T-helper 17 cell (primary cell): ENCODE results near the gene GVQW3. TPM values are rescaled to one million over a fixed set of nuclear protein-coding genes. Genes with fewer than 3 reads are reported as not detected.

Experiments
- ATAC-seq: fragments of 150-1000 bp; cut with Tn5 transposase; 2 replicates; pipeline ENCODE4 v1.10.0; 2021; ENCODE audit warnings: mild to moderate bottlenecking, moderate library complexity
- DNase-seq, 3 donors: peaks; one replicate each; pipeline versions ENCODE4 v3.0.0 to v3.0.0-alpha.2; 2020 to 2021
- H3K9me3 ChIP-seq: one replicate; pipeline ENCODE4 v1.7.0; 2013; ENCODE audit warnings: low read length, mild to moderate bottlenecking; ENCODE audit not compliant: control insufficient read depth, poor library complexity, severe bottlenecking
- H3K27ac Mint-ChIP-seq: one replicate; pipeline ENCODE4 v1.8.0; 2022; ENCODE audit warnings: mild to moderate bottlenecking, moderate library complexity, mixed read lengths
- H3K27me3 Mint-ChIP-seq: one replicate; pipeline ENCODE4 v1.8.0; 2022; ENCODE audit warnings: mixed read lengths
- H3K36me3 Mint-ChIP-seq: one replicate; pipeline ENCODE4 v1.8.0; 2022; ENCODE audit warnings: low read depth, mixed read lengths
- H3K4me1 Mint-ChIP-seq: one replicate; pipeline ENCODE4 v1.8.0; 2022; ENCODE audit warnings: mild to moderate bottlenecking, mixed read lengths
- H3K4me3 Mint-ChIP-seq: one replicate; pipeline ENCODE4 v1.8.0; 2022; ENCODE audit warnings: mild to moderate bottlenecking, moderate library complexity, mixed read lengths
- total RNA-seq, 4 donors: library from RNA in 2 of 4; stranded (reverse) in 2 of 4; gene quantifications; one replicate each; pipeline ENCODE4 v1.2.3 and lab custom pipeline; 2022 to 2026

Gene GVQW3
- total RNA-seq, 2 donors from 2014 or later = 1.7 to 2.5 TPM

DNA sequence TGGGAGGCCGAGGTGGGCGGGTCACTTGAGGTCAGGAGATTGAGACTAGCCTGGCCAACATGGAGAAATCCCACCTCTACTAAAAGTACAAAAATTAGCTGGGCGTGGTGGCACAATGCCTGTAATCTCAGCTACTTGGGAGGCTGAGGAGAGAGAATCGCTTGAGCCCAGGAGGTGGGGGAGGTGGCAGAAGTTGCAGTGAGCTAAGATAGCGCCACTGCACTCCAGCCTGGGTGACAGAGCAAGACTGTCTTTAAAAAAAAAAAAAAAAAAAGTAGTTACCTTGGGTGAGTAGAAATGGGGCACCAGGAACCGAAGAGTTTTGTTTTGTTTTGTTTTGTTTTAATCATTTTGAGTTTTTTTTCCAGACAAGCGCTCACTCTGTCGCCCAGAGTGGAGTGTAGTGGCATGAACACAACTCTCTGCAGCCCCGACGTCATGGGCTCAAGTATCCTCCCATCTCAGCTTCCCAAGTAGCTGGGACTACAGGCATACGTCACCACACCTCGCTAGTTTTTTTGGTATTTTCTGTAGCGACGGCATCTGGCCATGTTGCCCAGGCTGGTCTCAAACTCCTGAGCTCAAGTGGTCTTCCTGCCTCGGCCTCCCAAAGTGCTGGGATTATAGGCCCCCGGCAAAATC lies 16.0 kb upstream of the GVQW3 start:
- Mint-ChIP-seq H3K4me3 (no peak overlapping the region), H3K27me3 (no peaks in the 10 kb centered on the region), H3K4me1 (peaks cover 29% of the 10 kb centered on the region), H3K27ac (no peak overlapping the region), H3K36me3 (no peaks in the 10 kb centered on the region)
- DNase-seq (no peak), ATAC-seq (no peak)
- H3K9me3 ChIP-seq = no peaks in the 10 kb centered on the region

DNA sequence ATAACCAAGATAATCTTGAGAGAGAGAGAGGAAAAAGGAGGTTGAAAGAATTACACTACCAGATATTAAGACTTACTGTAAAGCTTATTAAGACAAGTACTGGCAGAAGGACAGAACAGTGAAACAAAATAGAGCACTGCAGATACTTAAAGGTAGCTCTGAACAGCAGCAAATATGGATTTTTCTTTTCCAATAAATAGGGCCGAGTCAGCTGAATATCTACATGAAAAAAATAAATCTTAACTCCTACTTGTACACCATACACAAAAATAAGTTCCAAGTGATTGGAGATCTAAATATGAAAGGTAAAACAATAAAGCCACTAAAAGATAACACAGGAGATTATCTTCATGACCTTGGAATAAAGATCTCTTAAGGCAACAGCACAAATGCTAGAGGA lies 12.6 kb upstream of the GVQW3 start:
- Mint-ChIP-seq H3K36me3 (peaks cover 3% of the 10 kb centered on the region), H3K27ac (peak overlapping the region; percentile 88), H3K27me3 (no peaks in the 10 kb centered on the region), H3K4me1 (peaks cover 39% of the 10 kb centered on the region), H3K4me3 (no peak overlapping the region)
- no peak for DNase-seq
- no peaks in the 10 kb centered on the region for H3K9me3 ChIP-seq
- ATAC-seq = no peak

DNA sequence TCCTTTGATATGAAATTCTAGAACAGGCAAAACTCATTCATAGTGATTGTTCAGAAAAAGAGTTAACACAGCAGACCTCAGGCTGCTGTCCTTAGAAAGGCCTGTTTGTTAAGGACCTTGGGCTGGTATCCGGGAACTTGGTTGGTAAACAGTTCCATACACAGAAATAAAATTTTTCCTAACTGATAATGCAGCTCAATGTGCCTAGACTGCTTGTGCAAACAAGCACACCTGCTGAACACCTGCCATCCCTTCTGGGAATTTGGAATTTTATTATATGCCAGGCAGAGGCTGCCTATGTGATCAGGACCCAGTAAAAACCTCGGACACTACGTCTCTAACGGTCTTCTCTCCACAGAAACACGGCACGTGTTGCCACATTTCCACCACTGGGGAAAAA lies 11.7 kb upstream of the GVQW3 start:
- peaks cover 43% of the 10 kb centered on the region for H3K4me1 Mint-ChIP-seq

DNA sequence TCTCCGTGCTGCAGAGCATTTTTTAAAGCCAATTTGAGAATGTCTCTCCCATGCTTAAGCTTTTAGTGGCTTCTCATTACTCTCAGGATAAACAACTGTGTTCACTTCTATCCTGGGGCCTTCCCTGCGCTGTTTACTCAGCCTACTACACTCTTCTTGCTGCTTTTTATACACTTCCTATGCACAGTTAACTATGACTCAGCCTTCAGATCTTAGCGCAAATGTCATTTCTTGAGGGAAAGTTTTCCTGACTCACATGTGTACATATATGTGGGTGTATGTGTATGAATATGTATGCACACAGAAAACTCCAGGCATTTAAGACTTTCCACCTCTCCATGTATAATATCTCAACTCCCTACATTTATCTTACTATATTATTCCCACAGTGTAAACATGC lies 10.0 kb upstream of the GVQW3 start:
- Mint-ChIP-seq H3K27me3 (no peaks in the 10 kb centered on the region), H3K36me3 (peaks cover 3% of the 10 kb centered on the region), H3K27ac (peak overlapping the region; percentile 51), H3K4me1 (peaks cover 47% of the 10 kb centered on the region), H3K4me3 (peak overlapping the region; percentile 43)
- H3K9me3 ChIP-seq = no peaks in the 10 kb centered on the region
- DNase-seq (no peak), ATAC-seq (peak; percentile 59)

More for the DNA sequence above, 11.7 kb upstream of the GVQW3 start:
- Mint-ChIP-seq H3K27ac (peak overlapping the region; percentile 88), H3K36me3 (peaks cover 3% of the 10 kb centered on the region), H3K4me3 (no peak overlapping the region), H3K27me3 (no peaks in the 10 kb centered on the region)
- ATAC-seq = no peak
- no peak for DNase-seq
- no peaks in the 10 kb centered on the region for H3K9me3 ChIP-seq

DNA sequence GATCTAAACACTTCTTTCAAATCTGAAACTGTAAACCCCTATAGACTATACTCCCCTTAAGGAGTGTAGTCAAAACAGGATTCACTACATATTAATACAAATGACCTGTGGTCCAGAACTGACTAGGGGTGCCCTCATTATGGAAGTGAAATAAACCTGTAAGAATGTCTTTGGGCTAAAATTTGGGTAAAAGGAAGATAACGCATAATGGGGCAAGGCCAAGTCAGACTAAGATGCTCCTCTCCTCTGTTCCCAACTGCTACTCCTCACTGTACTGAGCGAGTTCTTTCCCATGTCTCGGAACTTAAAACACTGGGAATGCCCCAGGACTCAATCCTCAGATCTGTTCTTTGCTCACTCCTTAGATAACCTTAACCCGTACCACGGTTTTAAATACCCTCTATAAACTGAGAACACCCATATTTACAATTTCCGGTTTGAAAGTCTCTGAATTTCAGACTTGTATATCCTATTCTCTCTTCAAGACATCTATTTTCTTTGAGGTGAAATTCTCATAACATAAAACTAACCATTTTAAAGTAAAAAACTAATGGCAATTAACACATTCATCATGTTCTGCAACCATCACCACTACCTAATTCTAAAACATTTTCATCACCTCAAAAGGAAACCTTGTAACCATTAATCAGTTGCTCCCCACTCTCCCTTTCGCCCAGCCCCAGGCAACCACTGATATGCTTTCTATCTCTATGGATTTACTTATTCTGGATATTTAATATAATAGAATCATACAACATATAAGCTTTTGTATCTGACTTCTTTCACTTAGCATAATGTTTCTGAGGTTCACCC lies 4.2 kb upstream of the GVQW3 start:
- H3K27ac Mint-ChIP-seq = peak overlapping the region; percentile 51
- H3K4me3 Mint-ChIP-seq = peak overlapping the region; percentile 63
- H3K9me3 ChIP-seq = no peaks in the 10 kb centered on the region
- H3K4me1 Mint-ChIP-seq = peaks cover 57% of the 10 kb centered on the region
- ATAC-seq (no peak), DNase-seq (no peak)
- no peaks in the 10 kb centered on the region for H3K27me3 Mint-ChIP-seq
- peaks cover 2% of the 10 kb centered on the region for H3K36me3 Mint-ChIP-seq

DNA sequence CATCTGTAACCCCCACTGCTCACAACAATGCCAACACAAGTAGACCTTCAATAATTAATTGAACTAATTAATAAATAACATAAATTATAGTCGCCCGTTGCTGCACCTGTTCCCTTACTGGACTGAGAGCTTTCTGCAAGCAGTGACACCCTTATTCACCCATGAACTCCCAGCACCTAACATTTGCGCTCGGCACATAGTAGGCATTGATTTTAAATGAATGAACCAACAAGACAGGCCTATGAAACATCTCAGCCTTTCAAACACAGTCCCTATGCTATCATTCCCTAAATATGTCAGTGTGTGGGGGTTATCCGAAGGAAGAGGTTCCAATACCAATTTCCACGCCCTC lies 1.3 kb upstream of the GVQW3 start:
- H3K27ac Mint-ChIP-seq = peak overlapping the region; percentile 94
- H3K36me3 Mint-ChIP-seq = peaks cover 2% of the 10 kb centered on the region
- H3K4me1 Mint-ChIP-seq = peaks cover 53% of the 10 kb centered on the region
- no peak for ATAC-seq
- peak overlapping the region; percentile 98 for H3K4me3 Mint-ChIP-seq
- H3K27me3 Mint-ChIP-seq = no peaks in the 10 kb centered on the region
- H3K9me3 ChIP-seq = no peaks in the 10 kb centered on the region
- no peak for DNase-seq

DNA sequence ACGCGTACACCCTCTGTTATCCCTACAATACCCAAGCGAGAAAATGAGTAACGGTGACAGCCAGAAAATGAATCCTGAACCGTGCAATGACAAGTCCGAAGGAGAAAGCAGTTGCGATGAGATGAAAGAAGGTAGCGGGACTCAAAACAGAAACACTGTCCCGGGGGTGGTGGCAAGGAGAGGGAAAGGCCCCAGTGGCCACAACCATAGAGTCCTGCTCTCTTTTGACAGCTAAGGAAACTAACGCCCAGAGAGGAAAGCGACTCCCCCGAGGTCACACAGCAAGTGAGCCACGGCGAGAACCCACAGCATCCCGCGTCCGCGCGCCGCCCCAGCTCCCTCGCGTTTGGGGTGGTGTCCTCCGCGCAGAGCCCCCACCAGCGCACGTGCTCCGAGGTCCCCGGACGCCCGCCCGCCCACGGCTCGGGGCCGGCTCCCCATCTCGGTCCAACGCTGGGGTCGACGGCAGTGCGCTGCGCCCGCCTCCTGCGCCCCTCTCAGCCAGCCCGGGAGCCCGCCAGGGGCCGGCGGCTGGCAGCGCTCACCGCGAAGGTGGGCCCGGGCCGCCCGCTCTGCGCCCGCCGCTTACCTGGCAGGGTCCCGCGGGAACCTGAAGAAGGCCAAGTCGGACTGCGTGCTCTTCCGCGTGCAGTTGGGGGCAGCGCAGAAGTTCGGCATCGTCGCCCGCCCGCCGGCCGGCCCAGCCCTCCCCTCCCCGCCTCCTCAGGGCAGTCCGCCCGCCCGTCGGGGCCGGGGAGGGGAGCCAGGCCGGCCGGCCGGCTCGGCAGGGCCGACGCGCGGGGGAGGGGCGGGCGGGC lies 755 bp upstream of the GVQW3 start:
- Mint-ChIP-seq H3K27ac (peak overlapping the region; percentile 94), H3K4me1 (peaks cover 51% of the 10 kb centered on the region), H3K27me3 (no peaks in the 10 kb centered on the region), H3K36me3 (peaks cover 3% of the 10 kb centered on the region), H3K4me3 (peak overlapping the region; percentile 98)
- H3K9me3 ChIP-seq = no peaks in the 10 kb centered on the region
- peak; percentile 22 to 40 (median 32) for DNase-seq
- peak; percentile 30 for ATAC-seq

DNA sequence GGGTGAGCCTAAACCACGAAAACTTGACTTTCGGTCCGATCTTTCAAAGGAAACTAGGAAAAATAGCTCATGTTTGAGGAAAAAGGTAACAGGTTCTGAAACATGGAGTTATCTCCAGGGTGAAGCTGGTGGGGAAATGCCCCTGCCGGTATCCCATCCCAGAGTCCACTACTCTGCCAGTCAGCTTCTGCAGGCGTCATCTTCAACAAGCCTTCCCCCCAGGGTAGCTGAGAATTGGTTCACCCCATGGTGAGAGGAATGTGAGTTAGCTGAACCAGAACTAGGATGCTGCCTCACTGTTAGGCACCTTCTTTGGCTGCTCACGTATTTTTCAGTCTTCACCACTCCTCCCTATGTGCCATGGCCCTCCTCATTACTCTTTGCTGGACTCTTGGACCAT lies 1.1 kb downstream of the GVQW3 start:
- H3K4me3 Mint-ChIP-seq = peak overlapping the region; percentile 92
- no peaks in the 10 kb centered on the region for H3K9me3 ChIP-seq
- DNase-seq (no peak), ATAC-seq (no peak)
- no peak overlapping the region for H3K27ac Mint-ChIP-seq
- peaks cover 6% of the 10 kb centered on the region for H3K36me3 Mint-ChIP-seq
- no peaks in the 10 kb centered on the region for H3K27me3 Mint-ChIP-seq
- H3K4me1 Mint-ChIP-seq = peaks cover 42% of the 10 kb centered on the region

DNA sequence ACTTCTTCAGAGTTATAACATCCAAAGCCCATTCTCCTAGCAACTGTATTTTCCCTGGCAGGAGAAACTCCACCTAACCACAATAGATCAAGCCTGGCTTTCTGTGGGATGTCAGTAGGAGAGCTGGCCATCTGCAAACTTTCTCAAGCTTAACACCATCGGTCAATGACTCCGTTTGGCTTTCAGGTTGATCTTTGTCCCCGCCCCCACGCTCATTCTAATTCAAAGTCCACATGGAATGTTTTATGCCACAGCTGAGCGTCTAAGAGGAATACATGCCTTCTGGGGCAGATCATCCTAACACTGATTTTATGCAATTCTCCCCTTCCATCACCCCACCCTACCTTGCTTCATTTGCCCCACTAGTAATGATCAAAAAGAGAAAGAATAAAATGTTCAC lies 4.8 kb downstream of the GVQW3 start:
- DNase-seq = no peak
- peaks cover 4% of the 10 kb centered on the region for H3K36me3 Mint-ChIP-seq
- H3K4me3 Mint-ChIP-seq = no peak overlapping the region
- H3K27me3 Mint-ChIP-seq = no peaks in the 10 kb centered on the region
- H3K27ac Mint-ChIP-seq = no peak overlapping the region
- ATAC-seq = no peak
- no peaks in the 10 kb centered on the region for H3K9me3 ChIP-seq
- H3K4me1 Mint-ChIP-seq = peaks cover 21% of the 10 kb centered on the region

DNA sequence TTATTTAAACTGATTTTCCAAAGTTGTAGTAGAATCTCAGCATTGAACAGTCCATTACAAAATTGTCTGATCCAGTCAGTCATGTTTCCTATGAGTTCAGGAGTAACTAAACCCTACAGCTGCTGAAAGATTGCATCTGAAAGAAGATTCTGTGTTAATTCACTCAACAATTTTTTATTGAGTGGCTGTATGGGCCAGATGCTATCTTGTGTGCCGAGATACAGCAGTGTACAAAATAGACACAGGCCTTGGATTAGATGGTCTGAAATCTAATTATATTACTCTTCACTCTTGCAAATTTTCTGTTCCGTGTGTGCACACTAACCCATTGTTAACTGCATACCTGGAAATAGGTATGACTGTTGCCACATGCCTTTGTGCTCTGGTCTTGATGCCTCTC lies 7.3 kb downstream of the GVQW3 start:
- Mint-ChIP-seq H3K36me3 (peaks cover 4% of the 10 kb centered on the region), H3K4me3 (no peak overlapping the region), H3K4me1 (peaks cover 9% of the 10 kb centered on the region), H3K27me3 (no peaks in the 10 kb centered on the region), H3K27ac (no peak overlapping the region)
- DNase-seq (no peak), ATAC-seq (no peak)
- no peaks in the 10 kb centered on the region for H3K9me3 ChIP-seq

DNA sequence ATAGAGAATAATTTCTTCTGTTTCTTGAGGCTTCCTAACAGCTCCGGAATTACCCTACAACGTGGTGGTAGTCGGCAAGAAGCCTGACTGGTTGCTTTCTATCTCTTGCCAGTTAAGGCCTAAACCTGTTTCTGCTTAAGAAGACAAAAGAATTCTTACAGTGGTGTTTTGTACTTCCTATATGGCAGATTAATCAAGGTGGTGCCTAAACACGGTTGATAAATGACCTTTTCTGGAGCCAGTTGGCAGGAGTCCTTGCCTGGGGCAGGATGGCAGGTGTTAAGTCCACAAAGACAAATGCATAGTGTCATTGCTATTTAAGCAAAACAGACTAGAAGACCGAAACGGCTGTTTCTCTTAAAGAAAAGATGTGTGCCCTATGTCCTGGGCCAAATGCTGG lies 9.9 kb downstream of the GVQW3 start:
- ATAC-seq (no peak), DNase-seq (no peak)
- Mint-ChIP-seq H3K36me3 (no peaks in the 10 kb centered on the region), H3K4me1 (peaks cover 2% of the 10 kb centered on the region), H3K27me3 (no peaks in the 10 kb centered on the region), H3K27ac (no peak overlapping the region), H3K4me3 (no peak overlapping the region)
- H3K9me3 ChIP-seq = no peaks in the 10 kb centered on the region

DNA sequence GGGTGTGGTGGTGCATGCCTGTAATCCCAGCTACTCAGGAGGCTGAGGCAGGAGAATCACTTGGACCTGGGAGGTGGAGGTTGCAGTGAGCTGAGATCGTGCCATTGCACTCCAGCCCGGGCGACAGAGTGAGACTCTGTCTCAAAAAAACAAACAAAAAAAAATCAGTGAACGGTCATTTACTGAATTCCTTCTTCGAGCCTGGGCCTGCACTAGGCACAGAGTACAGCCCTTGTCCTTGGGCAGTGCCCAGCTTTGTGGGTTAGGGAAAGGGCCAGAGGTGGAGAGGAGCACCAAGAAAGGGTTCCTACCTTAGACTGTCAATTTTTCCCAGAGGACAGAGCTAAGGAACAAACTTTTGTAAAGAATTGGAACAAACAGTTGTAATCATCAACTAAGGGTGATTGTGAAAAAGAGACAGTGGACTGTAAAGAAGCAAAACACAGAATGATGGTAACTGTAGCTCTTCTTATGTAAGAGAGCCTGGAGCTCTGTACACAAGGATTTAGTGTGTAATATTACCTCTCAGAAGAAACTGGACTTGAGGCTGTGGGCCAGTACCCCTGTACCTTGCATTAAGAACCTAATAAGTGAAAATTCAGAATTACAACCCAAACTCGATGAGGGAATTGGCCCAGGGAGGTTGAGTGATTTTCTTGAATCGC lies 10.8 kb downstream of the GVQW3 start:
- no peak for DNase-seq
- H3K4me1 Mint-ChIP-seq = peaks cover 2% of the 10 kb centered on the region
- H3K27ac Mint-ChIP-seq = no peak overlapping the region

DNA sequence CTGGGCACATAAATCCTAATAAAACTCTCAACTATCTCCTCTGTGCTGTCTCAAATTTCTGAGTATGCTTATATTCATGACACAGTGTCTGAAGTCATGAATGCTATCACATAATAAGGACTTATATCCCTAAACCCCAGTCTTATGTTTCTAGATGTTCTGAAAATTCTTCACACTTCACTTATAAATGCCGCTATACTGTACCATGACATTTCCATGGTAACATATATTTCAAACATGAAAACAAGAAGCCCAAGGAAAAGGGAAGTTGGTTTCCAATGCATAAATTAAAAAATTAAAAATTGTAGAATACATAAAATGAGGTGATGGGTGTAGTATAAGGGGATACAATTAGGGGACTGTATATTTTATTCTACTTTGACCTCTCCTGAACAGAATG lies 11.7 kb downstream of the GVQW3 start:
- H3K27ac Mint-ChIP-seq = no peak overlapping the region
- H3K27me3 Mint-ChIP-seq = no peaks in the 10 kb centered on the region
- no peaks in the 10 kb centered on the region for H3K9me3 ChIP-seq
- no peak for ATAC-seq
- H3K4me1 Mint-ChIP-seq = peaks cover 2% of the 10 kb centered on the region
- DNase-seq = no peak
- H3K36me3 Mint-ChIP-seq = no peaks in the 10 kb centered on the region
- no peak overlapping the region for H3K4me3 Mint-ChIP-seq

More for the DNA sequence above, 10.8 kb downstream of the GVQW3 start:
- no peaks in the 10 kb centered on the region for H3K36me3 Mint-ChIP-seq
- no peak overlapping the region for H3K4me3 Mint-ChIP-seq
- H3K9me3 ChIP-seq = no peaks in the 10 kb centered on the region
- no peaks in the 10 kb centered on the region for H3K27me3 Mint-ChIP-seq
- no peak for ATAC-seq
